ENCODE measurements around the gene VAV2. TPM values are rescaled to one million over a fixed set of nuclear protein-coding genes. Genes with fewer than 3 reads are reported as not detected.

Gene VAV2
- total RNA-seq, 3 donors from 2014 or later = 29.4 to 34.8 (median 34.5) TPM

DNA sequence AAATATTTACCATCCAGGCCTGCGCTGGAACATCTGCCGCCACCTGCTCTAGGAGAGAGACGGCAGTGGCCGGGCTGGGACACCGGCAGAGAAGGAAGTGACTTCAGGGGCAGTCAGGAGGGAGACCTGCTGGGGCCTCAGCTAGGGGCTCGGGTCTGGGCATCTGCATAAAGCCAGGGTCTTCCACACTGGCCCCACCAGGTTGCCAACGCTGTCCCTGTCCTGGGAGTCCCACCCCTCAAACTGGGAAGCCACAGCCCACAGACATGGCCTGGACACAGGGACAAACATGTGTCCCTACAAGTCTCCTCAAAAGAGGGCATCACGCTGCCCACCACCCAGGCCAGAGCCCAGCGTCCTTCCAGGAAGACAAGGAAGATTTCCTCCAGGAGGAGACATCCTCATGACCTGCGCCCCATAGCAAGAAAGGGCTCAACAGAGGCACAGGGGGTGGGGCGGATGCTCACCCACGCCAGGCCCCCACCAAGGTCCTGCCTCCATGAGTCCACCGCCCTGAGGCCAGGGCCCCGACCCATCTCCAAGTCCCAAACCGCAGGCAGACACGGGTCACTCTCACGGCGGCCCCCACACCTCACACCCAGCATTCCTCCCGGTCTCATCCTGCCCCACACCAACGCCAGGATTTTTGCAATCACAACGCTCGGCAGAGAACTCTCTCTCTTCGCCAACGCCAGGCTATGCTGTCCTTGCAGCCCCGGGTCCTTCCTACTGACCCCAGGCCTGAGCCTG is 9.0 kb downstream of the VAV2 start:
- Histone ChIP-seq H3K4me1 (ENCODE audit: low read depth) (no peaks in the 10 kb centered on the region), H3K9me3 (no peaks in the 10 kb centered on the region), H3K36me3 (ENCODE audit: low read depth) (no peaks in the 10 kb centered on the region), H3K4me3 (no peak overlapping the region)
- peak in 1 of 3 donors; percentile 17 for DNase-seq
- no peak for ATAC-seq
- intact Hi-C loops (cut with DNase I, micrococcal nuclease) = no loop called here
- TF ChIP-seq, protein P1, sequence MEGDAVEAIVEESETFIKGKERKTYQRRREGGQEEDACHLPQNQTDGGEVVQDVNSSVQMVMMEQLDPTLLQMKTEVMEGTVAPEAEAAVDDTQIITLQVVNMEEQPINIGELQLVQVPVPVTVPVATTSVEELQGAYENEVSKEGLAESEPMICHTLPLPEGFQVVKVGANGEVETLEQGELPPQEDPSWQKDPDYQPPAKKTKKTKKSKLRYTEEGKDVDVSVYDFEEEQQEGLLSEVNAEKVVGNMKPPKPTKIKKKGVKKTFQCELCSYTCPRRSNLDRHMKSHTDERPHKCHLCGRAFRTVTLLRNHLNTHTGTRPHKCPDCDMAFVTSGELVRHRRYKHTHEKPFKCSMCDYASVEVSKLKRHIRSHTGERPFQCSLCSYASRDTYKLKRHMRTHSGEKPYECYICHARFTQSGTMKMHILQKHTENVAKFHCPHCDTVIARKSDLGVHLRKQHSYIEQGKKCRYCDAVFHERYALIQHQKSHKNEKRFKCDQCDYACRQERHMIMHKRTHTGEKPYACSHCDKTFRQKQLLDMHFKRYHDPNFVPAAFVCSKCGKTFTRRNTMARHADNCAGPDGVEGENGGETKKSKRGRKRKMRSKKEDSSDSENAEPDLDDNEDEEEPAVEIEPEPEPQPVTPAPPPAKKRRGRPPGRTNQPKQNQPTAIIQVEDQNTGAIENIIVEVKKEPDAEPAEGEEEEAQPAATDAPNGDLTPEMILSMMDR (IDR thresholded peaks at IDR 0.05) = no peak

DNA sequence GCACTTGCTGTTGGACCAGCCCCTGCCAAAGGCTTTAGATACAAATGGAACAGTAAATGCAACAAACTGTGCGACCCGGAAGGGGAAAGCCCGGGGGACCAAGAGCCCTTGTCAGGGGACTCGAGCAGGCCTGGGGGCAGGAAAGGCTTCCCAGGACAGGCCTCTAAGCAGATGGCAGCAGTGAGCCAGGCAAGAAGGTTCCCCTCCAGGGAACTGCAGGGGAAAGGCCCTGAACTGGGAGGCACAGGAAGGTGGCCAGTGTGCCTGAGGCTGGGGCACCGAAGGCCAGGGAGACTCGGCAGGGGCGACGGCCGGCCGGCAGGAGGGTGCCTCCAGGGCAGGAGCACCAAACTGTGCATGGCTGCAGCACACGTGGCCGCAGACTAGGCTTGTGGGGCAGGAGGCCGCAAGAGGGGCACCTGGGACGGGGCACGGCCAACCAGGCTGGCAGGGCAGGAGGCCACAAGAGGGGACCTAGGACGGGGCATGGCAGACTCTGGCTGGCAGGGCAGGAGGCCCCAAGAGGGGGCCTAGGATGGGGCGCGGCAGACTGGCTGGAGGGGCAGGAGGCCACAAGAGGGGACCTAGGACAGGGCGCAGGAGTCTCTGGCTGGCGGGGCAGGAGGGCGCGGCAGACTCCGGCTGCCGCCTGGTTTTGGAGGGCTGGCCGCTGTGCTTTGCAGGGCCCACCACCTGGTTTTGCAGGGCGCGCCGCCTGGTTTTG is 10.0 kb downstream of the VAV2 start:
- peak in 1 of 3 donors; percentile 24 for DNase-seq
- Histone ChIP-seq H3K9me3 (no peaks in the 10 kb centered on the region), H3K36me3 (ENCODE audit: low read depth) (no peaks in the 10 kb centered on the region), H3K4me3 (no peak overlapping the region), H3K4me1 (ENCODE audit: low read depth) (no peaks in the 10 kb centered on the region)
- TF ChIP-seq, protein P1 (IDR thresholded peaks at IDR 0.05) = no peak
- intact Hi-C loops (cut with DNase I, micrococcal nuclease) = no loop called here
- ATAC-seq = no peak

DNA sequence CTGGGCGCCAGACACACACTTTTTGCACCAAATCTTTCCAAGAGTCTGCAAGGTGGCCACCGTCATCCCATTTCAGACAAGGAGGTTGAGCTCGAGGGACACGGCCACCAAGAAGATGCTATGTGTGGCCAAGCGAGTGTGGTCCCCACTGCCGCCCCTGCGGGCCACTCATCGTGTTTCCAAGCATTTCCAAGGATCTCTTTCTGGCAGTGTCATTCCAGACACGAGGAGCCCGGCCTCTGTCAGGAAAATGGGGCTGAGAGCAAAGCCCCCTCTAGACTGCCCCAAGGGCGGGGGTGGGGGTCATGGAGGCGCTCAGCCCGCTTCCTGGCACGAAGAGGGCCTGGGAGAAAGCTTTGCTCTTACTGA is 10.6 kb downstream of the VAV2 start:
- H3K4me3 ChIP-seq = no peak overlapping the region
- no peaks in the 10 kb centered on the region for H3K4me1 ChIP-seq (ENCODE audit: low read depth)
- ATAC-seq (no peak), DNase-seq (no peak)
- H3K36me3 ChIP-seq (ENCODE audit: low read depth) = no peaks in the 10 kb centered on the region
- H3K9me3 ChIP-seq = no peaks in the 10 kb centered on the region
- intact Hi-C loops (cut with DNase I, micrococcal nuclease) = no loop called here
- TF ChIP-seq, protein P1 (IDR thresholded peaks at IDR 0.05) = no peak

DNA sequence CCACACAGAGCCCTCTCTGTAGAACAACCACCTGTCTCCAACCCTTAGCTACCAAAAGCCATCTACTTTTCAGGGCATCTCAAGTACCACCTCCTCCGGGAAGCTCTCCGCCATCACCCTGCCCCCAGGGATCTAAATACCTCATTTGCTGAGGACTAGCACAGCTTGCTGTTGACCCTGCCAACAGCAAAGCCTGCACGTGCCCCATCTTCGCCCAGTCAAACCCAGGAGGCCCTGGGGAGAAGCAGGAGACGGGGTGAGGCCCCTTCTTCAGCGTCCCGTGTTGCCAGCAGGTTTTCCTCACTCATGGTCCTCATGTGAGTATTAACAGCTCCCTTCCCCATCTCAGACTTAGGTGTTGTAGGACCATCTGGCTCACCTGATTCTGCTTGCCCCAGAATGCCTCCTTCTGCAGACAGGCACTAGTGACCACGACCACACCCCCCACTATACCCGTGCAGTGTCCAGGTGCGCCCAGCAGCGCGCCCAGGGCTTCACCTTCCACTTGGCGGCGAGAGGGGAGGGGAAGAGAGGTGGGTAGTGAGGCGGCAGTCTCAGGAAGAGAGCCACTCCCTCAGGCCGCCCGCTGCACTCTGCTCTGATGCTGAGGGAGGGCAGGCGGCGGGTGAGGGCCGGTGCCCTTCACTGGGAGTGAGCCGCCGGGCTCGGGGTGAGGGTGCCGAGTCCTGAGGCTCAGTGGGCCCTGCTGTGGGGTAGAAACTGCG is 11.1 kb downstream of the VAV2 start:
- ATAC-seq (no peak), DNase-seq (peak in 1 of 3 donors; percentile 16)
- intact Hi-C loops (cut with DNase I, micrococcal nuclease) = no loop called here
- TF ChIP-seq, protein P1 (IDR thresholded peaks at IDR 0.05) = no peak
- Histone ChIP-seq H3K4me1 (ENCODE audit: low read depth) (no peaks in the 10 kb centered on the region), H3K9me3 (no peaks in the 10 kb centered on the region), H3K36me3 (ENCODE audit: low read depth) (no peaks in the 10 kb centered on the region), H3K4me3 (no peak overlapping the region)

DNA sequence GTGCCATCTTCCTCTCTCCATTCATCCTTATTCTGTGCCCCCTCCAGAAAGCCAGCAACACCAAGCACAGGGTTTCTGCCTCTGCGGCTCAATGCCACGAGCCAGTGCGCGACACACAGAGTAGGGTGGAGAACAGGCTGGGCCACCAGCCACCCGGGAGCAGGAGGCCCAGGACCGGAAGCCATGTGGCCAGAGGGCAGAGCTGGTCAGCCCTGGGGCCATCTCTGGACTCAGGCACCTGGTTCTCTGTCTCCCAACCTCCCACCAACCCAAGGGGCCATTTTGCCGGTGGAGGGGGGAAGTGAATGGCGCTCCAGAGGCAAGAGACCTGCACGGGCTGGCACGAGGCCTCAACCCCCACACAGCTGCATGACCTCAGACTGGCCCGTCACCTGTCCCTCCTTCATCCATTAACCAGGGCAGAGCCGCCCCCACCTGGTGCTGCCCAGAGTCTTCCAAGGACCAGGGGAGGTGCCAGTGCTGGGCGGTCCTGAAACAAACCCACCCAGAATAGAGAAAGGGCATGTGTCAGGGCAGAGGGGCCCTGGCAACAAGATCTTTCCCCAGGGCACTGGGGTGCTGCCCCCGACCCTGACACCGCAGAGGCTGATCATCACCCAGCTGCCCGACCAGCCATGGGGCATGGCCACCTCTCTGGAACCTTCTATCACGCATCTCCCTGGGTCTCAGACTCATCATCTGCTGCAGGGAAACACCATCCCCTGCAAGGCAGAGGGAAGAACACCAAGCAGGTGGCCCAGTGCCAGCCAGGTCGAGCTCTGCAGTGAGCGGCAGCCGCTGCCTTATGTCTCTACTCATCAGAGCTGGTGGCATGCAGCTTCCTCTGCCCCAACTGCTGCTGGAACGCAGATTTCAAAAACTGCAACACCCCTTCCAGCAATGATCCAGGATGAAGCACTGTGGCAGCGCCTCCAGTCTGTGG is 11.9 kb downstream of the VAV2 start:
- no peak overlapping the region for H3K4me3 ChIP-seq
- H3K9me3 ChIP-seq = no peaks in the 10 kb centered on the region
- DNase-seq (peak in 2 of 3 donors; percentile 26 to 43), ATAC-seq (peak; percentile 11)
- H3K36me3 ChIP-seq (ENCODE audit: low read depth) = no peaks in the 10 kb centered on the region
- intact Hi-C loops (cut with DNase I, micrococcal nuclease) = no loop called here
- H3K4me1 ChIP-seq (ENCODE audit: low read depth) = no peaks in the 10 kb centered on the region
- TF ChIP-seq, protein P1 (IDR thresholded peaks at IDR 0.05) = no peak
